ENCODE measurements around the gene FAM135A. TPM values are rescaled to one million over a fixed set of nuclear protein-coding genes. Genes with fewer than 3 reads are reported as not detected.
A peak's percentile ranks its signal among the peaks of the same experiment; 100 is the strongest.

Gene FAM135A
- total and polyA plus RNA-seq, 8 donors: 7.5 to 14.4 (median 8.4) TPM

DNA sequence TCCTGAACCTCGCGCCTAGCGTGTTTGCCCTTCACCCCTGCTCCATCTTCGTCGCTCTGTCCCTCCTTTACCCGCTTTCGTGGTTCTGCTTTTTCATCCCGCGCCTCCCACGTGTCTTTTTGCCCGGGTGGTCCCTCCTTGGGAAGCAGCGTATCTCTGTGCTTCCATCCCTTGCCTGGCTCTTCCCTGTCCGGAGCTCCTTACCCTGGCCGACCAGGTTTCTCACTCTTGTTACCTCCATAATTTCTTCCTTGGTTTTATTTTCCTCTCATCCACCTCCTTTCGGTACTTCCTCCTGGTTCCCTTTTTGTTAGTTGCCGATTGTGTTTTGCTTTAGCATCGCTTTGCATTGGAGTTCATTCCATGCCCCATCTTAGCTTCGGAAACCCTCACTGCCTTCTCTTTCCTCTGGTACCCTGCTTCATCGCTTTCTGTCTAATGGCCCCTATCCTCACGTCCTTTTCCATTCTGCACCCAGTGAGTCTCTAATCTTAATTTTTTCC lies 735 bp downstream of the FAM135A start:
- H3K4me1 ChIP-seq: peaks cover 0 to 16% (median 6%) of the 10 kb centered on the region in 3 donors
- TF ChIP-seq, protein P1, sequence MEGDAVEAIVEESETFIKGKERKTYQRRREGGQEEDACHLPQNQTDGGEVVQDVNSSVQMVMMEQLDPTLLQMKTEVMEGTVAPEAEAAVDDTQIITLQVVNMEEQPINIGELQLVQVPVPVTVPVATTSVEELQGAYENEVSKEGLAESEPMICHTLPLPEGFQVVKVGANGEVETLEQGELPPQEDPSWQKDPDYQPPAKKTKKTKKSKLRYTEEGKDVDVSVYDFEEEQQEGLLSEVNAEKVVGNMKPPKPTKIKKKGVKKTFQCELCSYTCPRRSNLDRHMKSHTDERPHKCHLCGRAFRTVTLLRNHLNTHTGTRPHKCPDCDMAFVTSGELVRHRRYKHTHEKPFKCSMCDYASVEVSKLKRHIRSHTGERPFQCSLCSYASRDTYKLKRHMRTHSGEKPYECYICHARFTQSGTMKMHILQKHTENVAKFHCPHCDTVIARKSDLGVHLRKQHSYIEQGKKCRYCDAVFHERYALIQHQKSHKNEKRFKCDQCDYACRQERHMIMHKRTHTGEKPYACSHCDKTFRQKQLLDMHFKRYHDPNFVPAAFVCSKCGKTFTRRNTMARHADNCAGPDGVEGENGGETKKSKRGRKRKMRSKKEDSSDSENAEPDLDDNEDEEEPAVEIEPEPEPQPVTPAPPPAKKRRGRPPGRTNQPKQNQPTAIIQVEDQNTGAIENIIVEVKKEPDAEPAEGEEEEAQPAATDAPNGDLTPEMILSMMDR (IDR thresholded peaks at IDR 0.05): no peak
- peak overlapping the region; percentile 60 to 83 (median 74) for H3K27ac ChIP-seq
- H3K27me3 ChIP-seq: no peaks in the 10 kb centered on the region
- DNase-seq (no peak), FAIRE-seq (no peak), ATAC-seq (peak in 1 of 4 donors; percentile 0)
- 1% methylated on average over 17 to 20 of the region's 20 CpGs for WGBS, 2 donors
- no peaks in the 10 kb centered on the region for H3K36me3 ChIP-seq
- intact Hi-C loops (cut with DNase I): no loop called here
- no peaks in the 10 kb centered on the region for H3K9me3 ChIP-seq
- H3K4me3 ChIP-seq: peak overlapping the region; percentile 67 to 89 (median 84)

DNA sequence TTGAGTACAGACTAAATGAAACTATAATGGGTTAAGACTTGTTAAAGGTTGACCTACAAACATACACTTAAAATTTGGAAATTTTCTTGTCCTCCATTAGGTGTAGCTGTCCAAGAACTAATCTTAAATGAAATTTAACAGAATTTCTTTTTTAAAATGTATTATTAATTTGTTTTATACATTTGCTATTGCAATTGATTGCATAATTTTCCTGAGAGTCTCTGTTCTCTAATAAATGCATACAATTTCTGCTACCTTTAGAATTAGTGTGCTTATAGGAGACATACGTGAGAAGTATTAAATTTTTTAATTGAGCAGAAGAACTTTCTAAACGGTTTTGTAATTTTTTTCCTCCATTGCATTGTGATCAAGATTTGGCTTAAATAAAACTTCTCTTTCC lies 1.5 kb downstream of the FAM135A start:
- Histone ChIP-seq H3K36me3 (no peaks in the 10 kb centered on the region), H3K9me3 (no peaks in the 10 kb centered on the region), H3K4me1 (peaks cover 0 to 16% (median 6%) of the 10 kb centered on the region in 3 donors), H3K4me3 (peak overlapping the region in 2 of 4 donors; percentile 81 to 89), H3K27ac (no peak overlapping the region), H3K27me3 (no peaks in the 10 kb centered on the region)
- FAIRE-seq (no peak), DNase-seq (no peak), ATAC-seq (no peak)
- WGBS, 2 donors: 53 to 78% methylated on average over 2 of the region's 2 CpGs
- intact Hi-C loops (cut with DNase I): no loop called here
- TF ChIP-seq, protein P1 (IDR thresholded peaks at IDR 0.05): no peak

DNA sequence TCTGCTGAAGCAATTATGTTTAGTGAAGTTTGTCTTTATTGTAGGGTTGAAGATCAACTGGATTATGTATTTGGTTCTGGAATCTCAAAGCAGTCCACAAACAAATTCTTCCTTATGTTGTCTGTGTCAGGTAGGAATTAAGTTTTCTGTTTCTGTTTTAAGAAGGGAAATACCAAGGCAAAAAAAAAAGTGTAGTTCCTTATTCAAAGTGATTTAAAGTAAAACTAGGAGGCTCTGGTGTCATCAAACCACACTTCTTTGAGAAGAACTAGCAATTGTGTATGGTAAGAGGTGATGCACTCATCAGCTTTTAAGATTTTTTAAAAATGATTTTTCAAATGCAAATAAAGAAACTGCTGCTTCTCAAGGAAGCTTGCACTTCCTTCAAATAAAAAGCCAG lies 1.9 kb downstream of the FAM135A start:
- no peak overlapping the region for H3K4me3 ChIP-seq
- H3K4me1 ChIP-seq: peaks cover 0 to 16% (median 6%) of the 10 kb centered on the region in 3 donors
- ATAC-seq (no peak), DNase-seq (no peak), FAIRE-seq (no peak)
- H3K27ac ChIP-seq: no peak overlapping the region
- intact Hi-C loops (cut with DNase I): no loop called here
- H3K36me3 ChIP-seq: no peaks in the 10 kb centered on the region
- H3K27me3 ChIP-seq: no peaks in the 10 kb centered on the region
- no peaks in the 10 kb centered on the region for H3K9me3 ChIP-seq
- TF ChIP-seq, protein P1 (IDR thresholded peaks at IDR 0.05): no peak

DNA sequence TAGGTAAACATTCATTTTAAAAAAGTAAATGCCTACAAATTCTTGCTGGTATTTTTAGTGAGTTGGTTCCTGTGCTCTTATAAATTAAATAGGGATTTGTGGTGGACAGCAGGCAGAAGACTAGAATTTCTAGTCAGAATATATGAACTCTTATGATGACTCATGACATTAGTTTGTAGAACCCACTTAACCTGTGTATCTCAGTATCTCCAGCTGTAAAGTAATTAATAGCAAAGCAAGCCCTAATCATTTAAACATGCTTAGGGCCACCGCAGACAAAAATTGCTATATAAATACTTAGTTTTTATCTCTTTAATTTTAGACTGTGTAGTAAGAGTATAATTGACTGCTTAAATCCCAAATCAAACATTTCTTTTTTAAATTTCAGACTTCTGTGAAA lies 2.4 kb downstream of the FAM135A start:
- intact Hi-C loops (cut with DNase I): no loop called here
- TF ChIP-seq, protein P1 (IDR thresholded peaks at IDR 0.05): no peak
- Histone ChIP-seq H3K27me3 (no peaks in the 10 kb centered on the region), H3K27ac (no peak overlapping the region), H3K4me3 (no peak overlapping the region), H3K4me1 (peaks cover 0 to 16% (median 6%) of the 10 kb centered on the region in 3 donors), H3K36me3 (no peaks in the 10 kb centered on the region), H3K9me3 (no peaks in the 10 kb centered on the region)
- 67 to 81% methylated on average over 1 of the region's 1 CpG for WGBS, 2 donors
- ATAC-seq: no peak
- no peak for DNase-seq
- no peak for FAIRE-seq

DNA sequence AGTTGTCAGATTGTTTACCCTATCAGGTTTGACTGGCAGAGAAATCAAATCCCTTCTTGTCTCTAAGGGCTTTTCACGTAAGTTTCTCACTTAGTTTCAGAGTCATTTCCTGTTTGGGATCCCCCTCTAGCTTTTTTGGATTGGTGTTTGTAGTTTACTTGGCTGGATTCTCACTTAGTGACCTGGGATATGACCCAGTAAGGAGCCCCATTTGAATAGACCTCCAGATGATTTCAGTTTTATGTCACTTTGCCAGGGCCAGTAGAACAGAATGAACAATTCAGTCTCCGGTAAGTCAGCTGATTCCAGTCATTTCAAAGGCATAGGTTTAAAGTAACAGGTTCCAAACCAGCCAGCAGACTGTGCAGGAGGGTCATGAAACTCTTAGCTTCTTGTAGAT lies 8.2 kb downstream of the FAM135A start:
- no peak for ATAC-seq
- Histone ChIP-seq H3K9me3 (no peaks in the 10 kb centered on the region), H3K4me3 (no peak overlapping the region), H3K4me1 (peaks cover 0 to 12% (median 5%) of the 10 kb centered on the region in 3 donors), H3K27ac (no peak overlapping the region), H3K27me3 (no peaks in the 10 kb centered on the region), H3K36me3 (no peaks in the 10 kb centered on the region)
- WGBS, 2 donors: 55 to 75% methylated on average over 2 of the region's 2 CpGs
- no peak for DNase-seq
- TF ChIP-seq, protein P1 (IDR thresholded peaks at IDR 0.05): no peak
- intact Hi-C loops (cut with DNase I): no loop called here
- FAIRE-seq: no peak
